ENCODE data around the gene HMCN2.

- no peak for TF ChIP-seq CTCF (IDR thresholded peaks at IDR 0.05; ENCODE audit: extremely low read depth in 1 of 2, insufficient read depth in 1 of 2, low read depth in 1 of 2, low read length in 2 of 2)
- TF ChIP-seq MAX (IDR thresholded peaks at IDR 0.05; ENCODE audit: insufficient read depth, insufficient read length), result no peak
- no peak for TF ChIP-seq EZH2 (IDR thresholded peaks at IDR 0.05; ENCODE audit: borderline replicate concordance, low read depth, low read length, severe bottlenecking)
- no peak for TF ChIP-seq POLR2A (IDR thresholded peaks at IDR 0.05; ENCODE audit: low read depth, low read length)
- TF ChIP-seq MYC (IDR thresholded peaks at IDR 0.05; ENCODE audit: low read depth, low read length), result no peak
These were observed 20.1 kb upstream of the HMCN2 start for GRCh38 chr9:130245474-130245873.
